ENCODE data around the gene LRCH1. TPM values are rescaled to one million over a fixed set of nuclear protein-coding genes. Genes with fewer than 3 reads are reported as not detected.
A peak's percentile ranks its signal among the peaks of the same experiment; 100 is the strongest.

The LRCH1 gene
- total and polyA plus RNA-seq, 4 donors: 2.6 to 6.6 (median 3.4) TPM

DNA sequence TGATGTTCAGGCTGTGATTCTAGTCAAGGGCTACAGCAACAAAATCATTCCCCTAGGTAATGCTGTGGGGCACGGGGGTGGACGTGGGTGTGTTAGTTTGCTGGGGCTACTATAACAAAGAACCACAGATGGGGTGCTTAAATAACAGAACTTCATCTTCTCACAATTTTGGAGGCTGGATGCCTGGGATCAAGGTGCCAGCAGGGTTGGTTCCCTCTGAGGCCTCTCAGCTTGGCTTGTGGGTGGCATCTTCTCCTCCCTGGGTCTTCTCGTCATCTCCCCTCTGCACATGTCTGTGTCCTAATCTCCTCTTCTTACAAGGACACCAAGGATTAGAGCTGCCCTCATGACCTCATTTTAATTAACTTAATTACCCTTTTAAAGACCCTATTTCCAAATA, 129.0 kb downstream of the LRCH1 start:
- H3K4me3 ChIP-seq (ENCODE audit: low read depth in 1 of 3, low read length in 3 of 3): no peak overlapping the region
- H3K27ac ChIP-seq (ENCODE audit: low read depth in 1 of 2, low read length in 2 of 2): peak overlapping the region; percentile 93 to 99
- H3K27me3 ChIP-seq (ENCODE audit: control insufficient read depth in 4 of 4, insufficient read depth in 4 of 4, low read length in 3 of 4): no peaks in the 10 kb centered on the region
- H3K9me3 ChIP-seq (ENCODE audit: control insufficient read depth in 4 of 4, low read length in 3 of 4): no peaks in the 10 kb centered on the region
- peaks cover 7 to 48% (median 31%) of the 10 kb centered on the region in 4 donors for H3K4me1 ChIP-seq (ENCODE audit: control insufficient read depth in 4 of 4, insufficient read depth in 4 of 4, low read length in 3 of 4)
- TF ChIP-seq FOXA2 (IDR thresholded peaks at IDR 0.05) (no peak), ZBTB33 (IDR thresholded peaks at IDR 0.05) (no peak), JUND (IDR thresholded peaks at IDR 0.05) (no peak), CTCF (IDR thresholded peaks at IDR 0.05; ENCODE audit: low read depth, low read length, missing input control) (no peak), EGR1 (IDR thresholded peaks at IDR 0.05; ENCODE audit: low read depth in 2 of 2) (no peak), FOXA1 (IDR thresholded peaks at IDR 0.05) (no peak), SP1 (IDR thresholded peaks at IDR 0.05) (no peak), RXRA (IDR thresholded peaks at IDR 0.05) (no peak), NR2F2 (IDR thresholded peaks at IDR 0.05) (no peak), GABPA (IDR thresholded peaks at IDR 0.05 in 1 of 2, conservative IDR thresholded peaks at IDR 0.05 in 1 of 2) (no peak), HNF4A (conservative IDR thresholded peaks at IDR 0.05) (no peak), RAD21 (IDR thresholded peaks at IDR 0.05) (no peak)
- TF ChIP-seq, protein P1, sequence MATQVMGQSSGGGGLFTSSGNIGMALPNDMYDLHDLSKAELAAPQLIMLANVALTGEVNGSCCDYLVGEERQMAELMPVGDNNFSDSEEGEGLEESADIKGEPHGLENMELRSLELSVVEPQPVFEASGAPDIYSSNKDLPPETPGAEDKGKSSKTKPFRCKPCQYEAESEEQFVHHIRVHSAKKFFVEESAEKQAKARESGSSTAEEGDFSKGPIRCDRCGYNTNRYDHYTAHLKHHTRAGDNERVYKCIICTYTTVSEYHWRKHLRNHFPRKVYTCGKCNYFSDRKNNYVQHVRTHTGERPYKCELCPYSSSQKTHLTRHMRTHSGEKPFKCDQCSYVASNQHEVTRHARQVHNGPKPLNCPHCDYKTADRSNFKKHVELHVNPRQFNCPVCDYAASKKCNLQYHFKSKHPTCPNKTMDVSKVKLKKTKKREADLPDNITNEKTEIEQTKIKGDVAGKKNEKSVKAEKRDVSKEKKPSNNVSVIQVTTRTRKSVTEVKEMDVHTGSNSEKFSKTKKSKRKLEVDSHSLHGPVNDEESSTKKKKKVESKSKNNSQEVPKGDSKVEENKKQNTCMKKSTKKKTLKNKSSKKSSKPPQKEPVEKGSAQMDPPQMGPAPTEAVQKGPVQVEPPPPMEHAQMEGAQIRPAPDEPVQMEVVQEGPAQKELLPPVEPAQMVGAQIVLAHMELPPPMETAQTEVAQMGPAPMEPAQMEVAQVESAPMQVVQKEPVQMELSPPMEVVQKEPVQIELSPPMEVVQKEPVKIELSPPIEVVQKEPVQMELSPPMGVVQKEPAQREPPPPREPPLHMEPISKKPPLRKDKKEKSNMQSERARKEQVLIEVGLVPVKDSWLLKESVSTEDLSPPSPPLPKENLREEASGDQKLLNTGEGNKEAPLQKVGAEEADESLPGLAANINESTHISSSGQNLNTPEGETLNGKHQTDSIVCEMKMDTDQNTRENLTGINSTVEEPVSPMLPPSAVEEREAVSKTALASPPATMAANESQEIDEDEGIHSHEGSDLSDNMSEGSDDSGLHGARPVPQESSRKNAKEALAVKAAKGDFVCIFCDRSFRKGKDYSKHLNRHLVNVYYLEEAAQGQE (IDR thresholded peaks at IDR 0.05): no peak
- TF ChIP-seq, protein P2, sequence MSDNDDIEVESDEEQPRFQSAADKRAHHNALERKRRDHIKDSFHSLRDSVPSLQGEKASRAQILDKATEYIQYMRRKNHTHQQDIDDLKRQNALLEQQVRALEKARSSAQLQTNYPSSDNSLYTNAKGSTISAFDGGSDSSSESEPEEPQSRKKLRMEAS (IDR thresholded peaks at IDR 0.05): no peak
- no peaks in the 10 kb centered on the region for H3K36me3 ChIP-seq (ENCODE audit: control insufficient read depth in 4 of 4, insufficient read depth in 3 of 4, low read depth in 1 of 4, low read length in 3 of 4)
- no peak for DNase-seq (ENCODE audit: low spot score)
- peak overlapping the region in 1 of 2 donors; percentile 12 for H3K9ac ChIP-seq (ENCODE audit: low read depth in 1 of 2, low read length in 2 of 2)
- whole genome bisulfite sequencing: 98% methylated on average over 3 of the region's 3 CpGs

- Histone ChIP-seq H3K27me3 (ENCODE audit: control insufficient read depth in 4 of 4, insufficient read depth in 4 of 4, low read length in 3 of 4) (no peaks in the 10 kb centered on the region), H3K4me3 (ENCODE audit: low read depth in 1 of 3, low read length in 3 of 3) (no peak overlapping the region), H3K9ac (ENCODE audit: low read depth in 1 of 2, low read length in 2 of 2) (no peak overlapping the region), H3K36me3 (ENCODE audit: control insufficient read depth in 4 of 4, insufficient read depth in 3 of 4, low read depth in 1 of 4, low read length in 3 of 4) (no peaks in the 10 kb centered on the region), H3K9me3 (ENCODE audit: control insufficient read depth in 4 of 4, low read length in 3 of 4) (no peaks in the 10 kb centered on the region), H3K27ac (ENCODE audit: low read depth in 1 of 2, low read length in 2 of 2) (no peak overlapping the region), H3K4me1 (ENCODE audit: control insufficient read depth in 4 of 4, insufficient read depth in 4 of 4, low read length in 3 of 4) (peaks cover 7 to 51% (median 31%) of the 10 kb centered on the region in 4 donors)
- TF ChIP-seq, protein P1 (IDR thresholded peaks at IDR 0.05): no peak
- no peak for TF ChIP-seq SP1 (IDR thresholded peaks at IDR 0.05)
- TF ChIP-seq, protein P2 (IDR thresholded peaks at IDR 0.05): no peak
- TF ChIP-seq RXRA (IDR thresholded peaks at IDR 0.05): no peak
- TF ChIP-seq RAD21 (IDR thresholded peaks at IDR 0.05): no peak
- no peak for TF ChIP-seq HNF4G (IDR thresholded peaks at IDR 0.05)
- 100% methylated on average over 1 of the region's 1 CpG for WGBS
- no peak for DNase-seq (ENCODE audit: low spot score)
Observed at GRCh38 chr13:46682707-46683106, 129.7 kb downstream of the LRCH1 start.
